PC-9 (cell line): ENCODE measurements around the gene KBTBD13.

Source experiments
- EZH2 ChIP-seq: fragments of 200-600 bp; sonication (generic); IDR thresholded peaks from 2 replicates; pipeline ENCODE4 v1.8.0; 2017; ENCODE audit warnings: antibody characterized with exemption, low read depth
- TF ChIP-seq, protein P1 (sequence below): fragments of 200-600 bp; sonication (generic); conservative IDR thresholded peaks from 2 replicates; pipeline ENCODE4 v1.6.1; 2017; ENCODE audit warnings: mixed run types, antibody characterized with exemption, mild to moderate bottlenecking, moderate library complexity

GRCh38 chr15:65102912-65103311, 26.4 kb downstream of the KBTBD13 start:
- TF ChIP-seq, protein P1, sequence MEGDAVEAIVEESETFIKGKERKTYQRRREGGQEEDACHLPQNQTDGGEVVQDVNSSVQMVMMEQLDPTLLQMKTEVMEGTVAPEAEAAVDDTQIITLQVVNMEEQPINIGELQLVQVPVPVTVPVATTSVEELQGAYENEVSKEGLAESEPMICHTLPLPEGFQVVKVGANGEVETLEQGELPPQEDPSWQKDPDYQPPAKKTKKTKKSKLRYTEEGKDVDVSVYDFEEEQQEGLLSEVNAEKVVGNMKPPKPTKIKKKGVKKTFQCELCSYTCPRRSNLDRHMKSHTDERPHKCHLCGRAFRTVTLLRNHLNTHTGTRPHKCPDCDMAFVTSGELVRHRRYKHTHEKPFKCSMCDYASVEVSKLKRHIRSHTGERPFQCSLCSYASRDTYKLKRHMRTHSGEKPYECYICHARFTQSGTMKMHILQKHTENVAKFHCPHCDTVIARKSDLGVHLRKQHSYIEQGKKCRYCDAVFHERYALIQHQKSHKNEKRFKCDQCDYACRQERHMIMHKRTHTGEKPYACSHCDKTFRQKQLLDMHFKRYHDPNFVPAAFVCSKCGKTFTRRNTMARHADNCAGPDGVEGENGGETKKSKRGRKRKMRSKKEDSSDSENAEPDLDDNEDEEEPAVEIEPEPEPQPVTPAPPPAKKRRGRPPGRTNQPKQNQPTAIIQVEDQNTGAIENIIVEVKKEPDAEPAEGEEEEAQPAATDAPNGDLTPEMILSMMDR = no peak
- TF ChIP-seq EZH2 = no peak
